Placental epithelial cell (primary cell): Measurements from ENCODE around the gene LDLRAD1. TPM values are rescaled to one million over a fixed set of nuclear protein-coding genes. Genes with fewer than 3 reads are reported as not detected.

Experiments used
- total RNA-seq: library from RNA; depleted of rRNA; stranded (reverse); fragments of >200 nt; gene quantifications from 2 replicates; pipeline ENCODE4 v1.2.3, GENCODE V29; 2012

Gene LDLRAD1, protein sequence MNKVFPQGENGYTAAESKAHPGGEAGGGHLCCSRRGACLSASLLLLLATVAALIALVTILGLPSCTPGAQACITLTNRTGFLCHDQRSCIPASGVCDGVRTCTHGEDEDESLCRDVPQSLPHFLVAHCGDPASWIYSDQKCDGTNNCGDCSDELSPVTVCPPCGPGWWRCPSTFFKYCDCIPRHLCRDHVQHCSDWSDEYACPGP
- total RNA-seq, result not detected in 2 replicates

DNA sequence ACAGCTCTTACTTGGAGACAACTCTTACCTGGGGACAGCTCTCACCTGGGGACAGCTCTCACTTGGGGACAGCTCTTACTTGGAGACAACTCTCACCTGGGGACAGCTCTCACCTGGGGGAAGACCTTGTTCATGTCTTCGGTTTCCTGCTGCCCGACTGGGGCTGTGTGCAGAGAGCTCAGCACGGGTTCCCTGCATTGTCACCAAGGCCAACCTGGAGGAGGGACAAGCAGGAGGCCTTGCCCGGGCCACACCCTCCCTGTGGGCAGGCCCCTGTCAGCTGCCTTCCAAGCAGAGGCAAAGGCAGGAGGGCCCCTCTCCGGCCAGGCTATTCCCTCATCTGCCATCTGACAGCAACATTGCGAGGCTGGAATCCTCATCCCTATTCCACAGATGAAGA lies at the start of gene LDLRAD1:
Gene LDLRAD1 (minus strand): TSS at position 208 of the 400 bp plus-strand sequence. CDS start 74 bp downstream, at position 134.

DNA sequence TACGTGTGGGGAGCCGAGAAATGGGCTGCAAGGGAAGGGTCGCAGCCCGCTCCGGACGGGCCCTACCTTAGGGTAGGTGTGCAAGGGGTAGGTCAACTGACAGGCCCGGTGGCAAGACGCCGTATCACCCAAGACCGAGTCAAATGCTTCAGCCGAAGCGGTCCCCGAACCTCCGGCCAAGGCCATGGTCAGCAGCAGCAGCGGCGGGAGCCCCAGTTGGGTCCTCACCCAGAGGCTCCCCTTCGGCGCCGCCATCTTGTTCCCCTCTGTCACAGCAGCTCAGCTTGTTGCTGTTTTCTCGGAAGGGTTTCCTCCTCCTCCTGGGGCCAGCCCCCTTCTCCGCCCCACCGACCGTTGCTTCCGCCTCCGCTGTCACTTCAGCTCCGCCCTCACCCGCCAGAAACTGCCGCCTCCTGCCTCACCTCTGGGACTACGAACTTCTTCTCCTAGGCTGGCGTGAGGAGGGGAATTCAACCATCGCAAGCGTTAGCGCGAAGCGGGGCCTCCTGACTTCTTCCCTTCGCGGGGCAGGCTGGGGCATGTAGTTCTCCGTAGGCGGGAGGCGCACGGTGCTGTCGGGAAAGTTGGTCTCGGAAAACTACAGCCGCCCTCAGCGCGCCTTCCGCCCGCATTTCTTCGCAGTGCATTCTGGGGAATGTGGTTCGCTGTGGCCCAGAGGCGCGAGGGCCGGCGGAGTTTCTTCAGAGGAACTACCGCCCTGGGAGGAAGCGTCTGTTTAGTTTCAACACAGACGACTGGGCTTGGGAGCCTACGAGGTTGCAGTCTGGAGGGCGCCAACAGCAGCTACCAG lies 35.2 kb upstream of the LDLRAD1 start, which contains the start of the genes TCEANC2 and TMEM59:
Gene TCEANC2 (plus strand): TSS at position 675 of the 811 bp plus-strand sequence. CDS start 815 bp downstream, outside the sequence.
Gene TMEM59 (minus strand): TSS at position 271 of the 811 bp plus-strand sequence. CDS start 16 bp downstream, at position 255.

Other genes starting within 250 kb of the LDLRAD1 start
- gene NDC1, start 179.9 kb downstream of the LDLRAD1 start, total RNA-seq, result 5.1 and 19.1 TPM in 2 replicates
- 22.0 and 36.7 TPM in 2 replicates for gene YIPF1, start 128.4 kb downstream of the LDLRAD1 start, total RNA-seq
- not detected in 2 replicates for gene DIO1, start 124.0 kb downstream of the LDLRAD1 start, total RNA-seq
- 28.3 and 38.5 TPM in 2 replicates for gene IFT25, start 72.5 kb downstream of the LDLRAD1 start, total RNA-seq
- gene LRRC42, start 71.8 kb downstream of the LDLRAD1 start, total RNA-seq, result 54.2 and 60.7 TPM in 2 replicates
- 215 and 309 TPM in 2 replicates for gene TMEM59, start 35.0 kb upstream of the LDLRAD1 start, total RNA-seq
- gene TCEANC2, start 35.4 kb upstream of the LDLRAD1 start, total RNA-seq, result 3.5 and 4.0 TPM in 2 replicates
- gene CDCP2, start 134.8 kb upstream of the LDLRAD1 start, total RNA-seq, result not detected in 2 replicates
- 0.79 and 1.3 TPM in 2 replicates for gene CYB5RL, start 181.8 kb upstream of the LDLRAD1 start, total RNA-seq
- 52.2 and 106 TPM in 2 replicates for gene MRPL37, start 182.0 kb upstream of the LDLRAD1 start, total RNA-seq